Measurements from ENCODE around the gene CNPY4.
"Not testable (repeated sequence)": the region's sequence is repeated elsewhere in the genome, so short reads cannot be mapped to it uniquely, and the experiment has no call there.

CNPY4 gene

GRCh38 chr7:100122067-100122466, 2.6 kb downstream of the CNPY4 start:
- DNase-seq: no peak

GRCh38 chr7:100122568-100122967, 3.1 kb downstream of the CNPY4 start:
- DNase-seq: no peak

- DNase-seq: no peak
These were observed 5.1 kb downstream of the CNPY4 start for GRCh38 chr7:100124301-100125230.

GRCh38 chr7:100126239-100126930, 7.0 kb downstream of the CNPY4 start:
- DNase-seq: no peak

- peak; percentile 99 for DNase-seq
These were observed 7.8 kb downstream of the CNPY4 start, which contains the start of gene MBLAC1 for GRCh38 chr7:100126931-100127865. MBLAC1 (plus strand) TSS chr7:100126967; CDS start chr7:100127396, 429 bp downstream.

GRCh38 chr7:100127866-100128636, 8.6 kb downstream of the CNPY4 start:
- DNase-seq: peak; percentile 66

- no peak for DNase-seq
These were observed 9.2 kb downstream of the CNPY4 start for GRCh38 chr7:100128637-100128963.

GRCh38 chr7:100130220-100130607, 10.8 kb downstream of the CNPY4 start:
- DNase-seq: not testable (repeated sequence)

- peak; percentile 91 for DNase-seq
These were observed 11.4 kb downstream of the CNPY4 start for GRCh38 chr7:100130608-100131453.

- no peak for DNase-seq
These were observed 12.7 kb downstream of the CNPY4 start for GRCh38 chr7:100132126-100132525.

GRCh38 chr7:100132697-100133151, 13.3 kb downstream of the CNPY4 start:
- peak; percentile 84 for DNase-seq

GRCh38 chr7:100137851-100138760, 18.7 kb downstream of the CNPY4 start:
- DNase-seq: no peak

GRCh38 chr7:100141555-100141949, 22.1 kb downstream of the CNPY4 start:
- no peak for DNase-seq

- DNase-seq: no peak
These were observed 23.0 kb downstream of the CNPY4 start for GRCh38 chr7:100142461-100142860.

GRCh38 chr7:100146350-100146749, 26.9 kb downstream of the CNPY4 start:
- not testable (repeated sequence) for DNase-seq

GRCh38 chr7:100147278-100147677, 27.8 kb downstream of the CNPY4 start:
- no peak for DNase-seq

GRCh38 chr7:100148225-100148558, 28.8 kb downstream of the CNPY4 start:
- DNase-seq: no peak

GRCh38 chr7:100148559-100149328, 29.3 kb downstream of the CNPY4 start, which contains the start of gene LAMTOR4:
LAMTOR4 (plus strand) TSS chr7:100148918; CDS start chr7:100148973, 55 bp downstream.
- peak; percentile 99 for DNase-seq

- no peak for DNase-seq
These were observed 33.0 kb downstream of the CNPY4 start for GRCh38 chr7:100152404-100152803.

Measured in eye (tissue), 1 donor.